ENCODE data around the gene ANKRD22.

The ANKRD22 gene

GRCh38 chr10:88875081-88875480 is 23.4 kb upstream of the ANKRD22 start:
- TF ChIP-seq EZH2 (IDR thresholded peaks at IDR 0.05; ENCODE audit: borderline replicate concordance, low read depth, low read length, severe bottlenecking) (no peak), CTCF (IDR thresholded peaks at IDR 0.05; ENCODE audit: borderline replicate concordance, extremely low read depth, low read length, poor library complexity, severe bottlenecking) (no peak)
- DNase-seq (no peak), ATAC-seq (ENCODE audit: insufficient read depth, low read depth) (no peak)
- Histone ChIP-seq H3K9ac (ENCODE audit: low read depth, low read length) (no peak overlapping the region), H4K20me1 (ENCODE audit: insufficient read depth, low read length) (no peaks in the 10 kb centered on the region), H3K27ac (ENCODE audit: low read length) (no peak overlapping the region), H3K4me1 (ENCODE audit: insufficient read depth, low read length) (peaks cover 34% of the 10 kb centered on the region), H3K4me3 (ENCODE audit: low read depth in 1 of 2, low read length in 2 of 2) (no peak overlapping the region), H3K9me3 (ENCODE audit: insufficient read depth, low read length, severe bottlenecking) (no peaks in the 10 kb centered on the region), H2AFZ (ENCODE audit: low read depth, low read length) (no peak overlapping the region), H3K79me2 (ENCODE audit: insufficient read depth, low read length) (peaks cover under 1% of the 10 kb centered on the region; the same call in 1 of the 2 replicates), H3K27me3 (ENCODE audit: insufficient read depth, low read length, poor library complexity) (no peaks in the 10 kb centered on the region), H3K4me2 (ENCODE audit: insufficient read depth, low read length) (no peak overlapping the region), H3K36me3 (ENCODE audit: insufficient read depth, low read length) (no peaks in the 10 kb centered on the region; the same call in 1 of the 2 replicates)

GRCh38 chr10:88874281-88874680 is 22.6 kb upstream of the ANKRD22 start:
- Histone ChIP-seq H3K4me1 (ENCODE audit: insufficient read depth, low read length) (peaks cover 28% of the 10 kb centered on the region), H3K9me3 (ENCODE audit: insufficient read depth, low read length, severe bottlenecking) (no peaks in the 10 kb centered on the region), H3K4me3 (ENCODE audit: low read depth in 1 of 2, low read length in 2 of 2) (no peak overlapping the region), H4K20me1 (ENCODE audit: insufficient read depth, low read length) (no peaks in the 10 kb centered on the region), H3K4me2 (ENCODE audit: insufficient read depth, low read length) (no peak overlapping the region), H3K27me3 (ENCODE audit: insufficient read depth, low read length, poor library complexity) (no peaks in the 10 kb centered on the region), H2AFZ (ENCODE audit: low read depth, low read length) (no peak overlapping the region), H3K27ac (ENCODE audit: low read length) (no peak overlapping the region), H3K36me3 (ENCODE audit: insufficient read depth, low read length) (no peaks in the 10 kb centered on the region), H3K79me2 (ENCODE audit: insufficient read depth, low read length) (no peaks in the 10 kb centered on the region), H3K9ac (ENCODE audit: low read depth, low read length) (no peak overlapping the region)
- TF ChIP-seq EZH2 (IDR thresholded peaks at IDR 0.05; ENCODE audit: borderline replicate concordance, low read depth, low read length, severe bottlenecking) (no peak), CTCF (IDR thresholded peaks at IDR 0.05; ENCODE audit: borderline replicate concordance, extremely low read depth, low read length, poor library complexity, severe bottlenecking) (no peak)
- ATAC-seq (ENCODE audit: insufficient read depth, low read depth) (no peak), DNase-seq (no peak)

GRCh38 chr10:88873757-88874156 is 22.1 kb upstream of the ANKRD22 start:
- DNase-seq (no peak), ATAC-seq (ENCODE audit: insufficient read depth, low read depth) (no peak)
- H3K79me2 ChIP-seq (ENCODE audit: insufficient read depth, low read length) = no peaks in the 10 kb centered on the region
- no peak overlapping the region for H3K4me3 ChIP-seq (ENCODE audit: low read depth in 1 of 2, low read length in 2 of 2)
- no peak overlapping the region for H2AFZ ChIP-seq (ENCODE audit: low read depth, low read length)
- no peak overlapping the region for H3K4me2 ChIP-seq (ENCODE audit: insufficient read depth, low read length)
- peaks cover 23% of the 10 kb centered on the region for H3K4me1 ChIP-seq (ENCODE audit: insufficient read depth, low read length)
- no peaks in the 10 kb centered on the region for H3K9me3 ChIP-seq (ENCODE audit: insufficient read depth, low read length, severe bottlenecking)
- TF ChIP-seq CTCF (IDR thresholded peaks at IDR 0.05; ENCODE audit: borderline replicate concordance, extremely low read depth, low read length, poor library complexity, severe bottlenecking) (no peak), EZH2 (IDR thresholded peaks at IDR 0.05; ENCODE audit: borderline replicate concordance, low read depth, low read length, severe bottlenecking) (no peak)
- H3K9ac ChIP-seq (ENCODE audit: low read depth, low read length) = no peak overlapping the region
- no peaks in the 10 kb centered on the region for H4K20me1 ChIP-seq (ENCODE audit: insufficient read depth, low read length)
- no peaks in the 10 kb centered on the region for H3K27me3 ChIP-seq (ENCODE audit: insufficient read depth, low read length, poor library complexity)
- no peaks in the 10 kb centered on the region for H3K36me3 ChIP-seq (ENCODE audit: insufficient read depth, low read length)
- H3K27ac ChIP-seq (ENCODE audit: low read length) = no peak overlapping the region

GRCh38 chr10:88870089-88870488 is 18.4 kb upstream of the ANKRD22 start:
- Histone ChIP-seq H3K4me3 (ENCODE audit: low read depth in 1 of 2, low read length in 2 of 2) (no peak overlapping the region), H3K9me3 (ENCODE audit: insufficient read depth, low read length, severe bottlenecking) (no peaks in the 10 kb centered on the region), H3K36me3 (ENCODE audit: insufficient read depth, low read length) (no peaks in the 10 kb centered on the region), H3K9ac (ENCODE audit: low read depth, low read length) (no peak overlapping the region), H3K4me2 (ENCODE audit: insufficient read depth, low read length) (no peak overlapping the region), H3K4me1 (ENCODE audit: insufficient read depth, low read length) (no peaks in the 10 kb centered on the region), H3K27me3 (ENCODE audit: insufficient read depth, low read length, poor library complexity) (no peaks in the 10 kb centered on the region), H3K27ac (ENCODE audit: low read length) (no peak overlapping the region), H3K79me2 (ENCODE audit: insufficient read depth, low read length) (no peaks in the 10 kb centered on the region), H4K20me1 (ENCODE audit: insufficient read depth, low read length) (no peaks in the 10 kb centered on the region), H2AFZ (ENCODE audit: low read depth, low read length) (no peak overlapping the region)
- ATAC-seq (ENCODE audit: insufficient read depth, low read depth) = no peak
- DNase-seq = no peak
- no peak for TF ChIP-seq EZH2 (IDR thresholded peaks at IDR 0.05; ENCODE audit: borderline replicate concordance, low read depth, low read length, severe bottlenecking)
- no peak for TF ChIP-seq CTCF (IDR thresholded peaks at IDR 0.05; ENCODE audit: borderline replicate concordance, extremely low read depth, low read length, poor library complexity, severe bottlenecking)
